Left ventricle myocardium inferior (tissue), 1 donor: ENCODE data around the gene MGAT4A. TPM values are rescaled to one million over a fixed set of nuclear protein-coding genes. Genes with fewer than 3 reads are reported as not detected.

Experiments
- DNase-seq: peaks from one replicate; pipeline ENCODE4 v3.0.0-alpha.2; 2020
- H3K27ac ChIP-seq: fragments of 200-600 bp; replicated peaks from 2 replicates; pipeline ENCODE4 v1.8.0; 2021
- H3K27me3 ChIP-seq: fragments of 200-600 bp; 2 replicates; pipeline ENCODE4 v1.8.0; 2021; ENCODE audit warnings: low read depth
- H3K36me3 ChIP-seq: fragments of 200-600 bp; 2 replicates; pipeline ENCODE4 v1.8.0; 2021
- H3K4me1 ChIP-seq: fragments of 200-600 bp; 2 replicates; pipeline ENCODE4 v1.8.0; 2021
- H3K4me3 ChIP-seq: fragments of 200-600 bp; 2 replicates; pipeline ENCODE4 v1.8.0; 2021; ENCODE audit warnings: mild to moderate bottlenecking, moderate library complexity
- H3K9me3 ChIP-seq: fragments of 200-600 bp; replicated peaks from 2 replicates; pipeline ENCODE4 v1.8.0; 2021
- intact Hi-C: fragments of 100-400 bp; cut with micrococcal nuclease; formaldehyde crosslinking; loops from one replicate; pipeline ENCODE4 v1.11.0; 2022
- total RNA-seq: library from RNA; stranded (reverse); fragmentation: NEBNext Ultra II Directional; extraction: Animal tissue kit (Norgen Biotek cat#: 25700); gene quantifications from one replicate; pipeline ENCODE4 v1.2.1, GENCODE V29; 2021
- TF ChIP-seq, protein P1 (sequence below): fragments of 200-600 bp; IDR thresholded peaks from 2 replicates; pipeline ENCODE4 v1.8.0; 2021; ENCODE audit warnings: antibody characterized with exemption, mild to moderate bottlenecking, borderline replicate concordance
- donor health status: DM: no; HTN: yes; CAD: no; lungs with severe emphysema.

The MGAT4A gene
- total RNA-seq, 1 donor from 2014 or later = 18.4 TPM

DNA sequence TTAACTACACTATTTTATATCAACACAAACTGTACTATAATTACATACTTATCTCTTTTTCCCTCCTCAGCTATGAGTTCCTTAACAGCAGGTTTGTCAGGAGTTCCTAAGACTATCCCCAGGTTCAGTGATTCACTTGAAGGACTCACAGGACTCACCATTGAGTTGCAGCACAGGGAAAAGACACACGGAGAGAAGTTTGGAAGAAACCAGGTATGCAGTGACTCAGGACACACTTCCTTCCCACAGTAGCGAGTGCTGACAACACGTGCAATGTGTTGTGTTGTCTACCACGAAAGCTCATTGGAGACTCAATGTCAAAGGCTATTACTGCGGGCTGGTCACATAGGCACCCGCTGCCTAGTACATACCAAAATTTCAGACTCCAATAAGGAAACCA is 32.0 kb downstream of the MGAT4A start:
- Histone ChIP-seq H3K9me3 (no peaks in the 10 kb centered on the region), H3K4me1 (peaks cover 88% of the 10 kb centered on the region), H3K4me3 (no peak overlapping the region), H3K27me3 (no peaks in the 10 kb centered on the region), H3K27ac (no peak overlapping the region), H3K36me3 (no peaks in the 10 kb centered on the region)
- DNase-seq = no peak
- intact Hi-C loops = no loop called here
- TF ChIP-seq, protein P1, sequence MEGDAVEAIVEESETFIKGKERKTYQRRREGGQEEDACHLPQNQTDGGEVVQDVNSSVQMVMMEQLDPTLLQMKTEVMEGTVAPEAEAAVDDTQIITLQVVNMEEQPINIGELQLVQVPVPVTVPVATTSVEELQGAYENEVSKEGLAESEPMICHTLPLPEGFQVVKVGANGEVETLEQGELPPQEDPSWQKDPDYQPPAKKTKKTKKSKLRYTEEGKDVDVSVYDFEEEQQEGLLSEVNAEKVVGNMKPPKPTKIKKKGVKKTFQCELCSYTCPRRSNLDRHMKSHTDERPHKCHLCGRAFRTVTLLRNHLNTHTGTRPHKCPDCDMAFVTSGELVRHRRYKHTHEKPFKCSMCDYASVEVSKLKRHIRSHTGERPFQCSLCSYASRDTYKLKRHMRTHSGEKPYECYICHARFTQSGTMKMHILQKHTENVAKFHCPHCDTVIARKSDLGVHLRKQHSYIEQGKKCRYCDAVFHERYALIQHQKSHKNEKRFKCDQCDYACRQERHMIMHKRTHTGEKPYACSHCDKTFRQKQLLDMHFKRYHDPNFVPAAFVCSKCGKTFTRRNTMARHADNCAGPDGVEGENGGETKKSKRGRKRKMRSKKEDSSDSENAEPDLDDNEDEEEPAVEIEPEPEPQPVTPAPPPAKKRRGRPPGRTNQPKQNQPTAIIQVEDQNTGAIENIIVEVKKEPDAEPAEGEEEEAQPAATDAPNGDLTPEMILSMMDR = no peak

DNA sequence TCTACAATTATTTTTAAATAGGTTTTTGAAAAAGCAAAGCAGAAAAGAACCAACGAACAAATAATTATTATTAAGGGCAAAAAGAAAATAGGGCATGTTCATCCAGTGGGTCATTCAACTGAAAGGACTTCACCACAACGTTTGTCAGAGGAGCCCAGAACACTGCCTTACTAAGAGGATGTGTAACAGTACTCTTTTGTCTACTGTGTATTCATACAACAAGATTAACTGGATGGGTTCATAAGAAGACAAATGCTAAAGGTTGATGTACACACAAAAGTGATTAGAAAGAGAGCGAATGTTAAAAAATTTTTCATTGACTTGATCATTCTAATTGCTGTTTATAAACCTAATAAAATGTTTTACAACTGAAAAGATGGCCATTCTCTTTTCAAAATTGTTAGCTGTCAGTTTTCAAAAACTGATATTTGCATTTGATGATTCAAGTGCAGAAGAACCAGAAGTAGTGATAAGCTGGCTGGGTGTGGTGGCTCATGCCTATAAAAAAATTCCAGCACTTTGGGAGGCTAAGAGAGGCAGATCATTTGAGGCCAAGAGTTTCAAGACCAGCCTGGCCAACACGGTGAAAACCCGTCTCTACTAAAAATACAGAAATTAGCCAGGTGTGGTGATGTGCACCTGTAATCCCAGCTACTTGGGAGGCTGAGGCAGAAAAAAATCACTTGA is 33.1 kb downstream of the MGAT4A start:
- Histone ChIP-seq H3K36me3 (no peaks in the 10 kb centered on the region), H3K4me3 (no peak overlapping the region), H3K9me3 (no peaks in the 10 kb centered on the region), H3K27me3 (no peaks in the 10 kb centered on the region), H3K27ac (no peak overlapping the region), H3K4me1 (peaks cover 81% of the 10 kb centered on the region)
- intact Hi-C loops = no loop called here
- TF ChIP-seq, protein P1 = no peak
- no peak for DNase-seq

DNA sequence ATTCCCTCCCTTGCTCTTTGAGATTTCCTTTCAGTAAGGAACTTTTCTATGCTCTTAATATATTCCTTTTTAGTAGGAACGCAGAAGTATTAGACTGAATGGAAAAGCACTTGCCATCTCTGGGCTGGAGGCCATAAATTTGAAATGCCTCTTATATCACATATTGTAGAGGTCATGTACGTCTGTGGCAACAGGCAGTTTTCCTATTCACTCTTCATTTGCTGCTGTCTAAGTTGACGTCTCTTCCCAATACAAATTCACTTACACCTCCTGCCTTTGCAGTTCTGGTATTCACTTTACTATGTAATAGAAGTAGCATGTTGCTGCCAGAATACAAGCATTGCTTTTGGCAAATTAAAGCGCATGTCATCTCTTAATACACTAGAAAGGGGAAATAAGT is 34.7 kb downstream of the MGAT4A start:
- H3K4me3 ChIP-seq = no peak overlapping the region
- no peaks in the 10 kb centered on the region for H3K9me3 ChIP-seq
- no peak overlapping the region for H3K27ac ChIP-seq
- TF ChIP-seq, protein P1 = no peak
- H3K4me1 ChIP-seq = peaks cover 69% of the 10 kb centered on the region
- intact Hi-C loops = no loop called here
- no peaks in the 10 kb centered on the region for H3K36me3 ChIP-seq
- DNase-seq = no peak
- no peaks in the 10 kb centered on the region for H3K27me3 ChIP-seq

DNA sequence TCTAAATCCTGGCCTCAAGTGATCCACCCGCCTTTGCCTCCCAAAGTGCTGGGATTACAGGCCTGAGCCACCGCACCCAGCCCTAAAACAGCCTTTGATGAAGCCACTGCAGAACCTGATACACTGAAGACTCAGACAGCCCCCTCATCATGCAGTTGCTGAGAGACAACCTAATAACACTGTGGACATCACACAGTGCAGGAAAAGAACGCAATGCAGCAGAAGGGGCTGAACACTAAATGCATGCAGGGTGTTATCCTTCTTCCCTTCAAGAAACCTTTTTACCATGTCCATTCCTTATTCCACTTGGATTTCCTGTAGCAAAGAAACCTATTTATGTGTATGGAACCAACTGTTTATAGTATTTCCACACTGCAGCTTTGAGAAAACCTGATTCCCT is 35.7 kb downstream of the MGAT4A start:
- Histone ChIP-seq H3K4me1 (peaks cover 64% of the 10 kb centered on the region), H3K4me3 (no peak overlapping the region), H3K27ac (no peak overlapping the region), H3K27me3 (no peaks in the 10 kb centered on the region), H3K36me3 (no peaks in the 10 kb centered on the region), H3K9me3 (no peaks in the 10 kb centered on the region)
- TF ChIP-seq, protein P1 = no peak
- intact Hi-C loops = no loop called here
- no peak for DNase-seq

DNA sequence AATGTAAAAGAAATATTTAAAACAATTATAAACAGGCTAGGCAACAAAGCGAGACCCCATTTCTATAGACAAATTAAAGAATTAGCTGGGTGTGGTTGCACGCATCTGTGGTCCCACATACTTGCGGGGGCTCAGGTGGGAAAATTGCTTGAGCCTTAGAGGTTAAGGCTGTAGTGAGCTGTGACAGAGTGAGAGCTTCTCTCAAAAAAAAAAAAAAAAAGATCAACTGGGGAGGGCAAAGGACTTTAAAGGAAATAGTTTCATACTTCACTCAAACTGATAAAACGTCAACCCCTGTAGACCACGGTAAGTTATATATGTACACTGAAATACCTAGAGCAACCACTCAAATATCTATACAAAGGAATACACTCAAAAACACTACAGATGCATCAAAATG is 37.5 kb downstream of the MGAT4A start:
- H3K27ac ChIP-seq = no peak overlapping the region
- H3K27me3 ChIP-seq = no peaks in the 10 kb centered on the region
- DNase-seq = no peak
- H3K4me3 ChIP-seq = no peak overlapping the region
- peaks cover 46% of the 10 kb centered on the region for H3K4me1 ChIP-seq
- TF ChIP-seq, protein P1 = no peak
- H3K9me3 ChIP-seq = no peaks in the 10 kb centered on the region
- H3K36me3 ChIP-seq = no peaks in the 10 kb centered on the region
- intact Hi-C loops = no loop called here
